ENCODE measurements around the gene SNRPD2. TPM values are rescaled to one million over a fixed set of nuclear protein-coding genes. Genes with fewer than 3 reads are reported as not detected.
A peak's percentile ranks its signal among the peaks of the same experiment; 100 is the strongest.

SNRPD2 gene
- total RNA-seq, 1 donor from 2014 or later = 251 TPM

DNA sequence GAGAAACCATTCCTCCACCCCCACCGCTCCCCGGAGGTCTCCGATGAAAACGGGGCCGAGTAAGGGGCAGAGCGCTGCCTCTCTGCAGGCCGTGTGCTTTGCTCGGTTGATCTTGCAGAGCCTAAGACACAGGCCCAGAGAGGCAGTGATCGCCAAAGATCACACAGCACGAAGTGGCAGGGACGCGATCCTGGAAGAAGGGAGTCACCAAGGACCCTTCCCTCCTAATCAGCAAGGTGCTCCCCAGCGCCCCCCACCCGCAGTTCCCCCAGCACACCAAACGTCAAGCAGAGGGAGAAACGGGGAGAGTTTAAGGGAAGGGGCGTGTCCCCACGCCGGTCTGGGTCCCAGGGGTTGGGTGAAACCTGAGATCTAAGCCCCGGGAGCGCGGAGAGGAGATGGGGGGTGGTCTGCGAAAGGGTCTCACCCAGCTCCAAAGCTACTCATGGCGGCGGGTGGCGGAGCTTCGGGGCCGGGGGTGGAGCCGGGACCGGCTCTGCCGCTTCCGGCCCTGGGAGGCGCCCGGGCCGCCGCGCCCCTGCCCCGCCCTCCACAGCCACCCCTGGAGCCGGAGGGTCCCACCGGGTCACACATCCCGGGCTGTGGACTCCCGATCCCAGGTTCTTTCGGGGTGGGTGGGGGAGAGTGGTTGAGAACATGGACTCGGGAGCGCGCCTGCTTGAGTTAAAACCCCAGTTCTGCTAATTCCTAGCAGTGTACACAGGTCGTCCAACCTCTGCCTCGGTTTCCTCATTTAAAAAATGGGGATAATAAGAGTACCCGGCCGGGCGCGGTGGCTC, 52.6 kb downstream of the SNRPD2 start, which contains the start of gene EML2:
EML2 (minus strand) TSS at position 468 of the 800 bp plus-strand sequence; CDS start at position 447, 21 bp downstream.
- DNase-seq (peak; percentile 71), ATAC-seq (ENCODE audit: poor library complexity) (peak; percentile 57)
- intact Hi-C loops (cut with DNase I) = no loop called here

DNA sequence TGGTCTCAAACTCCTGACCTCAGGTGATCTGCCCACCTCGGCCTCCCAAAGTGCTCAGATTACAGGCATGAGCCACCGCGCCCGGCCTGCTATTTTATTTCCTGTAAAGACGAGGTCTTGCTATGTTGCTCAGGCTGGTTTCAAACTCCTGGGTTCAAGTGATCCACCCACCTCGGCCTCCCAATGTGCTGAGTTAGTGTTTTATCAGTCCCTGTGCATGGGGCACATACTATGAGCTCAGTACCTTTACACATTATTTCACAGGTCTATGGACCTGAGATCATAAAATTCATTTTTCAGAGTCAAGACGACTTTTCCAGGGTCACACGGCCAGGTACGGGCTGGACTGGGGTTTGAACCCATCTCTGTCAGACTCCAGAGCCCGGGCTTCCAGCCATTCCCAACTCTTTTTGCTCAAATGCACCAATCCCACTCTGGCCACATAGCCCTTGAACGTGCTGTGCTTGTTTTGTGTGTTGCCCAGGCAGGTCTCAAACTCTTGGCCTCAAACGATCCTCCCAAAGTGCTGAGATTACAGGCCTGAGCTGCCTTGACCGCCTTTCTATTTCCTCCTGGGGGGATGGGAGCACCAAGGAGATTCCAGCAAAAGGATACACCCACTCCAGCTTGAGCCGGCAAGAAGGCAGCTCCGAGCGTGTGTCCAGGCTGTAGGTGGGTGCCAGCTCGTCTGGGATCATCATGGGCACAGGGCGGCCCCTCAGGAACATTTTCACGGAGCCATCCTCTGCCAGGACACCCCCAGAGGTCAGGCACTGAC, 53.7 kb downstream of the SNRPD2 start:
- DNase-seq (no peak), ATAC-seq (ENCODE audit: poor library complexity) (no peak)
- intact Hi-C loops (cut with DNase I) = no loop called here

Small RNA genes lying within 50 kb of the gene (microRNA-seq; reads per million reads assigned to microRNA genes)
- gene MIR330 = 49.5 reads per million, percentile 47 among the genes with 10 or more reads in this experiment
- gene MIR642A = not detected
- not detected for gene MIR642B

Other genes with a start within 250 kb of the SNRPD2 start
- 0.51 TPM for gene FOSB, start 224.0 kb downstream of the SNRPD2 start, total RNA-seq
- gene RTN2, start 194.9 kb downstream of the SNRPD2 start, total RNA-seq = 29.9 TPM
- 0.75 TPM for gene PPM1N, start 193.5 kb downstream of the SNRPD2 start, total RNA-seq
- 42.9 TPM for gene VASP, start 184.5 kb downstream of the SNRPD2 start, total RNA-seq
- 22.8 TPM for gene OPA3, start 107.2 kb downstream of the SNRPD2 start, total RNA-seq
- gene GPR4, start 89.7 kb downstream of the SNRPD2 start, total RNA-seq = 5.3 TPM
- gene EML2, start 52.6 kb downstream of the SNRPD2 start, total RNA-seq = 30.6 TPM
- 3.8 TPM for gene GIPR, start 23.7 kb downstream of the SNRPD2 start, total RNA-seq
- 1.6 TPM for gene QPCTL, start 713 bp upstream of the SNRPD2 start, total RNA-seq
- gene FBXO46, start 38.9 kb upstream of the SNRPD2 start, total RNA-seq = 14.5 TPM
- not detected for gene MEIOSIN, start 41.5 kb upstream of the SNRPD2 start, total RNA-seq
- gene SIX5, start 77.3 kb upstream of the SNRPD2 start, total RNA-seq = 22.0 TPM
- 237 TPM for gene DMPK, start 90.5 kb upstream of the SNRPD2 start, total RNA-seq
- gene DMWD, start 100.9 kb upstream of the SNRPD2 start, total RNA-seq = 57.2 TPM
- 0.08 TPM for gene RSPH6A, start 123.4 kb upstream of the SNRPD2 start, total RNA-seq
- 29.6 TPM for gene SYMPK, start 171.2 kb upstream of the SNRPD2 start, total RNA-seq
- gene FOXA3, start 172.4 kb upstream of the SNRPD2 start, total RNA-seq = not detected
- 20.0 TPM for gene IRF2BP1, start 194.2 kb upstream of the SNRPD2 start, total RNA-seq
- gene MYPOP, start 210.7 kb upstream of the SNRPD2 start, total RNA-seq = 15.2 TPM
- not detected for gene NANOS2, start 222.8 kb upstream of the SNRPD2 start, total RNA-seq

Measured in Right ventricle myocardium superior (tissue), 1 donor.